HS-27A (cell line): ENCODE results near the gene RSPO1.
"Not testable (repeated sequence)": the region's sequence is repeated elsewhere in the genome, so short reads cannot be mapped to it uniquely, and the experiment has no call there.

Experiments used
- DNase-seq: peaks from one replicate; pipeline ENCODE4 v3.0.0-alpha.2; 2012; ENCODE audit warnings: low read depth, missing footprints

RSPO1 gene

GRCh38 chr1:37634244-37634991 is at the start of gene RSPO1:
RSPO1 (minus strand) TSS chr1:37634892; CDS start chr1:37629661, 5,231 bp downstream.
- no peak for DNase-seq

- DNase-seq: not testable (repeated sequence)
These were observed 49.5 kb upstream of the RSPO1 start for GRCh38 chr1:37684182-37684581.

- DNase-seq: no peak
These were observed 47.8 kb upstream of the RSPO1 start for GRCh38 chr1:37682334-37682987.

GRCh38 chr1:37680933-37681332 is 46.2 kb upstream of the RSPO1 start:
- no peak for DNase-seq

- DNase-seq: no peak
These were observed 43.1 kb upstream of the RSPO1 start for GRCh38 chr1:37677808-37678207.

- no peak for DNase-seq
These were observed 42.4 kb upstream of the RSPO1 start for GRCh38 chr1:37677143-37677439.

- DNase-seq: no peak
These were observed 41.8 kb upstream of the RSPO1 start for GRCh38 chr1:37676281-37677142.

- no peak for DNase-seq
These were observed 39.2 kb upstream of the RSPO1 start for GRCh38 chr1:37673920-37674319.

- no peak for DNase-seq
These were observed 37.6 kb upstream of the RSPO1 start for GRCh38 chr1:37672136-37672870.

GRCh38 chr1:37671261-37671660 is 36.6 kb upstream of the RSPO1 start:
- DNase-seq: no peak

GRCh38 chr1:37670133-37670532 is 35.4 kb upstream of the RSPO1 start:
- no peak for DNase-seq

- DNase-seq: no peak
These were observed 32.5 kb upstream of the RSPO1 start for GRCh38 chr1:37667023-37667671.

- DNase-seq: no peak
These were observed 31.7 kb upstream of the RSPO1 start for GRCh38 chr1:37666241-37666867.

- no peak for DNase-seq
These were observed 28.8 kb upstream of the RSPO1 start for GRCh38 chr1:37663426-37664000.

- no peak for DNase-seq
These were observed 27.5 kb upstream of the RSPO1 start for GRCh38 chr1:37662031-37662755.

- no peak for DNase-seq
These were observed 26.7 kb upstream of the RSPO1 start for GRCh38 chr1:37661401-37661800.

GRCh38 chr1:37660664-37661063 is 26.0 kb upstream of the RSPO1 start:
- DNase-seq: no peak

- DNase-seq: no peak
These were observed 23.8 kb upstream of the RSPO1 start for GRCh38 chr1:37658486-37658885.

- no peak for DNase-seq
These were observed 23.1 kb upstream of the RSPO1 start for GRCh38 chr1:37657620-37658412.
